Measurements from ENCODE around the gene SREK1. TPM values are rescaled to one million over a fixed set of nuclear protein-coding genes. Genes with fewer than 3 reads are reported as not detected.
A peak's percentile ranks its signal among the peaks of the same experiment; 100 is the strongest.

SREK1 gene
- total and polyA plus RNA-seq, 4 donors: 71.3 to 139 (median 105) TPM

DNA sequence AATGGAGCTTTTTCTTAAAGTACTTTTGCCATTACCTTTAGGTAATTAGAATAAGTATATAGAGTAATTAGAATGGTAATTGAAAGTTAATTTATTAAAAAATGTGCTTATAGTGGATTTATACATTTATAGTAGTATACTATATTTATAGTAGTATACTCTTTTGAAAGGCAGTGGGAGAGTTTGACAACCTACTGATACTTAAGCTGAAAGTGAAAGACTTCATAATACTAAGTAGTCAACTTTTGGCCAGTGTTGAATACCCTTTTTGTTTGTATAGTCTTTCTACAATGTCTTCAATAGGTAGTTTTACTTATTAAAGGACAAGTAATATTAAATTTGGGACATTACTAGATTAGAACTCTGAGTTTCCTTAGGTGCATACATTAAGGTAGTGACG lies 12.9 kb downstream of the SREK1 start:
- no peaks in the 10 kb centered on the region for H3K27me3 ChIP-seq (ENCODE audit: control insufficient read depth, insufficient read depth, low read length)
- no peak overlapping the region for H3K4me3 ChIP-seq (ENCODE audit: low read depth, low read length)
- H3K9me3 ChIP-seq (ENCODE audit: control insufficient read depth, insufficient read depth, low read length): no peaks in the 10 kb centered on the region
- peaks cover 4% of the 10 kb centered on the region for H3K36me3 ChIP-seq (ENCODE audit: control insufficient read depth, insufficient read depth, low read length)
- DNase-seq (ENCODE audit: low read depth in 4 of 6, low spot score in 6 of 6): no peak
- no peak overlapping the region for H3K27ac ChIP-seq (ENCODE audit: low read depth, low read length)
- H3K4me1 ChIP-seq (ENCODE audit: control insufficient read depth, insufficient read depth, low read length): no peaks in the 10 kb centered on the region
- no CpG with 5 or more reads among the region's 1 CpG for WGBS (ENCODE audit: insufficient coverage)

DNA sequence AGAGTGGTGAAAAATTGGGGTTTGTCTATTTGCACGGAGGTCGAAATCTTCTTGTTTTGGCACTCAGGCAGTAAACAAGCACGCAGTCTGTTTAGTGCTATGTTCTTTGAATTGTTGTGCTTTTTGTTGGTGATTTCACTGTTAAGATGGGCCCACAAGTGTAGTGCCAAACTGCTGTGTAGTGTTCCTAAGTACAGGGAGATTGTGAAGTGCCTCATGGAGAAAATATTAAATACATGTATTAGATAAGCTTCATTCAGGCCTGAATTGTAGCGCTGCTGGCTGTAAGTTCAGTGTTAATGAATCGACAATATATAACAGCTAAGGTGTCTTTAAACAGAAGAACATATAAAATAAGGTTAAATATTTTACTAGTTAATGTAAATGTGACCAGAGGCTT lies 17.3 kb downstream of the SREK1 start:
- Histone ChIP-seq H3K27me3 (ENCODE audit: control insufficient read depth, insufficient read depth, low read length) (no peaks in the 10 kb centered on the region), H3K27ac (ENCODE audit: low read depth, low read length) (no peak overlapping the region), H3K9me3 (ENCODE audit: control insufficient read depth, insufficient read depth, low read length) (no peaks in the 10 kb centered on the region), H3K36me3 (ENCODE audit: control insufficient read depth, insufficient read depth, low read length) (peaks cover 9% of the 10 kb centered on the region), H3K4me1 (ENCODE audit: control insufficient read depth, insufficient read depth, low read length) (no peaks in the 10 kb centered on the region), H3K4me3 (ENCODE audit: low read depth, low read length) (no peak overlapping the region)
- no peak for DNase-seq (ENCODE audit: low read depth in 4 of 6, low spot score in 6 of 6)
- WGBS (ENCODE audit: insufficient coverage): 97% methylated on average over 3 of the region's 5 CpGs

DNA sequence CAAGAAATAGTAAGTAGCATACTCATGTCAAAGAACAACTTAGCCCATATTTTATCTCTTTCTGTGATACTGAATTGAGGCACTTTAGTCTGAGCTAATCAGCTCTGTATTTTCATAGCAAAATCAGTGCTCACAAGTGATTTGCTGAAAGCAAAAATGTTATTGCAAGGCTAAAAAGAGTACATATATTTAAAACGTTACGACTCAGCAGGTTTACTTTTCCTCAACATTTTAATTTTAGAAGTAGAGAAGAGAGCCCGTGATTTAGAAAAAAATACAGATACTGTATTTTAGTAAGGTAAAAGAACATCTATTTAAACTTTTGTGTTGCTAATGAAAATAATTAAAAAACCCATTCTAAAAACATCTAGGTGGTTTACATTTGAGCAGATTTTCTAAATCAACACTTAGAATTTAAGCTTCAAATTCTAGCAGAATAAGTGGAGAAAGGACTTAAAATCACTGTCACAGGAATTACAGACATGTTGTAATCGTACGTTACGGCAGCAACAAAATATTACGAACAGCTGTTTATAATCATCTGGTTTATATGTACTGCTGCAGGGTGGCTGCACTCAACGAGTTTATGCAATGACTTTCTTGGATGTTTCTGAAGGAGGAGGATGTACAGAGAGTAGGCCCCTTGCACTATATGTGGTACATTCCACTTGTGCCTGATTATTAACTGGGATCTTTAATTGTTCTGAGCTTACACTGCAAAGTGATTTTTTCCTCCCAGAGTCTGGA lies 20.1 kb downstream of the SREK1 start:
- no peaks in the 10 kb centered on the region for H3K27me3 ChIP-seq (ENCODE audit: control insufficient read depth, insufficient read depth, low read length)
- no peaks in the 10 kb centered on the region for H3K4me1 ChIP-seq (ENCODE audit: control insufficient read depth, insufficient read depth, low read length)
- WGBS (ENCODE audit: insufficient coverage): 73% methylated on average over 3 of the region's 8 CpGs
- no peaks in the 10 kb centered on the region for H3K9me3 ChIP-seq (ENCODE audit: control insufficient read depth, insufficient read depth, low read length)
- H3K27ac ChIP-seq (ENCODE audit: low read depth, low read length): no peak overlapping the region
- peaks cover 15% of the 10 kb centered on the region for H3K36me3 ChIP-seq (ENCODE audit: control insufficient read depth, insufficient read depth, low read length)
- no peak for DNase-seq (ENCODE audit: low read depth in 4 of 6, low spot score in 6 of 6)
- H3K4me3 ChIP-seq (ENCODE audit: low read depth, low read length): no peak overlapping the region

DNA sequence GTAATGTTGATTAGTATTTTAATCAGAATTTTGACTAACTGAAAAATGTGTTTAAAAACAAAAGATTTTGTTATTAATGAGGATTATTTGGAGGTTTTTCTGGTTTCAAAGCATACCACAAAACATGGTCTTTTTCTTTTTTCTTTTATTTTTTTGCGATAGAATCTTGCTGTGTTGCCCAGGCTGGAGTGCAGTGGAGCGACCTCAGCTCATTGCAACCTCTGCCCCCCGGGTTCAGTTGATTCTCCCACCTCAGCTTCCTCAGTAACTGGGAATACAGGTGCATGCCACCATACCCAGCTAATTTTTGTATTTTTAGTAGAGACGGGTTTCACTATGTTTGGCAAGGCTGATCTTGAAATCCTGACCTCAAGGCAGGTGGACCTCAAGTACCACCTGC lies 24.1 kb downstream of the SREK1 start:
- Histone ChIP-seq H3K36me3 (ENCODE audit: control insufficient read depth, insufficient read depth, low read length) (peaks cover 19% of the 10 kb centered on the region), H3K9me3 (ENCODE audit: control insufficient read depth, insufficient read depth, low read length) (no peaks in the 10 kb centered on the region), H3K27ac (ENCODE audit: low read depth, low read length) (no peak overlapping the region), H3K4me3 (ENCODE audit: low read depth, low read length) (no peak overlapping the region), H3K4me1 (ENCODE audit: control insufficient read depth, insufficient read depth, low read length) (no peaks in the 10 kb centered on the region), H3K27me3 (ENCODE audit: control insufficient read depth, insufficient read depth, low read length) (no peaks in the 10 kb centered on the region)
- DNase-seq (ENCODE audit: low read depth in 4 of 6, low spot score in 6 of 6): no peak
- WGBS (ENCODE audit: insufficient coverage): 100% methylated on average over 2 of the region's 4 CpGs

GRCh38 chr5:66169534-66169933 lies 25.4 kb downstream of the SREK1 start:
- H3K4me3 ChIP-seq (ENCODE audit: low read depth, low read length): no peak overlapping the region
- H3K9me3 ChIP-seq (ENCODE audit: control insufficient read depth, insufficient read depth, low read length): no peaks in the 10 kb centered on the region
- DNase-seq (ENCODE audit: low read depth in 4 of 6, low spot score in 6 of 6): no peak
- H3K36me3 ChIP-seq (ENCODE audit: control insufficient read depth, insufficient read depth, low read length): peaks cover 17% of the 10 kb centered on the region
- no peak overlapping the region for H3K27ac ChIP-seq (ENCODE audit: low read depth, low read length)
- no peaks in the 10 kb centered on the region for H3K4me1 ChIP-seq (ENCODE audit: control insufficient read depth, insufficient read depth, low read length)
- H3K27me3 ChIP-seq (ENCODE audit: control insufficient read depth, insufficient read depth, low read length): no peaks in the 10 kb centered on the region
- WGBS (ENCODE audit: insufficient coverage): no CpG with 5 or more reads among the region's 4 CpGs

DNA sequence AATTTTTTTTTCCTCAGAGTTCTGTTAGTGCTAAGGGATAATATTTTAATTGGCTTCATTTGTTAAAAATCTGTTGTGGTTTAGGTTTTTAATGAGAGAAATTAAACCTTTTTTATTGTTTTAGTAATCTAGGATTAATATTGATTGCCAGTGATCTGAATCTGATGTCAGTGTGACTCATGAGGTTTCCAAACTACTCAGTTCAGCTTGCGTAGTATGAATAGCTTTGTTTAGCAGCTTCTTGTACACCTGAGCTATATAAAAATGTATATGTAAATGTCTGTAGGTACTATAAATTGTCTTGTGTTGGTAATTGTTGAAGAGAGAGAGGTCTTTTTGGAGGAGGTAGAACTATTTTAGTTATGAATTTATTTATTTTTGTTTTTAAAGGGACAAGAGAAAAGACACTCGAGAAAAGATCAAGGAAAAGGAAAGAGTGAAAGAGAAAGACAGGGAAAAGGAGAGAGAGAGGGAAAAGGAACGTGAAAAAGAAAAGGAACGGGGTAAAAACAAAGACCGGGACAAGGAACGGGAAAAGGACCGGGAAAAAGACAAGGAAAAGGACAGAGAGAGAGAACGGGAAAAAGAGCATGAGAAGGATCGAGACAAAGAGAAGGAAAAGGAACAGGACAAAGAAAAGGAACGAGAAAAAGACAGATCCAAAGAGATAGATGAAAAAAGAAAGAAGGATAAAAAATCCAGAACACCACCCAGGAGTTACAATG lies 26.3 kb downstream of the SREK1 start:
- no peak overlapping the region for H3K27ac ChIP-seq (ENCODE audit: low read depth, low read length)
- WGBS (ENCODE audit: insufficient coverage): 92% methylated on average over 8 of the region's 10 CpGs
- H3K36me3 ChIP-seq (ENCODE audit: control insufficient read depth, insufficient read depth, low read length): peaks cover 16% of the 10 kb centered on the region

GRCh38 chr5:66171349-66172344 lies 27.5 kb downstream of the SREK1 start:
- Histone ChIP-seq H3K36me3 (ENCODE audit: control insufficient read depth, insufficient read depth, low read length) (peaks cover 12% of the 10 kb centered on the region), H3K27ac (ENCODE audit: low read depth, low read length) (no peak overlapping the region), H3K4me3 (ENCODE audit: low read depth, low read length) (no peak overlapping the region), H3K4me1 (ENCODE audit: control insufficient read depth, insufficient read depth, low read length) (no peaks in the 10 kb centered on the region), H3K27me3 (ENCODE audit: control insufficient read depth, insufficient read depth, low read length) (no peaks in the 10 kb centered on the region), H3K9me3 (ENCODE audit: control insufficient read depth, insufficient read depth, low read length) (no peaks in the 10 kb centered on the region)
- DNase-seq (ENCODE audit: low read depth in 4 of 6, low spot score in 6 of 6): peak in 5 of 6 donors; percentile 12 to 85 (median 36)
- WGBS (ENCODE audit: insufficient coverage): no CpG with 5 or more reads among the region's 6 CpGs

More for the DNA sequence above, 26.3 kb downstream of the SREK1 start:
- Histone ChIP-seq H3K9me3 (ENCODE audit: control insufficient read depth, insufficient read depth, low read length) (no peaks in the 10 kb centered on the region), H3K4me1 (ENCODE audit: control insufficient read depth, insufficient read depth, low read length) (no peaks in the 10 kb centered on the region), H3K27me3 (ENCODE audit: control insufficient read depth, insufficient read depth, low read length) (no peaks in the 10 kb centered on the region), H3K4me3 (ENCODE audit: low read depth, low read length) (no peak overlapping the region)
- no peak for DNase-seq (ENCODE audit: low read depth in 4 of 6, low spot score in 6 of 6)

DNA sequence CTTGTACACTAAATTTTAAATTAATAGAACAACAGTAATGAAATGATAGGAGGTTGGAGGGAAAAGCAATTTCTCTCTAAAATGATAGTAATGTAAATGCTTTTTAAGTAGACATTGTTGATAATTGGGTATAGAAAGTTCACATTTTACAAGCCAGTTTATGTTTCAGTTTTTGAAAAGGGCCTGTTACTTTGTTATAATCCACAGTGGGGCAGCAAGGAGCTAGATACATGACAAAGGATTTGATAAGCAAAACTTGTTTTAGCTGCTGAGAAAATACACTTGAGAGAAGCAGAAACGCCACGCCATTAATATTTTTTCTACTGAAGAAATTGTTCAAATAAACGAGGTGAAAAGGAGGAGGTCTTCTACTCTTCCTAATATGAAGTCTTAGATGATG lies 30.2 kb downstream of the SREK1 start:
- Histone ChIP-seq H3K36me3 (ENCODE audit: control insufficient read depth, insufficient read depth, low read length) (peaks cover 10% of the 10 kb centered on the region), H3K27me3 (ENCODE audit: control insufficient read depth, insufficient read depth, low read length) (no peaks in the 10 kb centered on the region), H3K9me3 (ENCODE audit: control insufficient read depth, insufficient read depth, low read length) (no peaks in the 10 kb centered on the region), H3K4me1 (ENCODE audit: control insufficient read depth, insufficient read depth, low read length) (no peaks in the 10 kb centered on the region), H3K4me3 (ENCODE audit: low read depth, low read length) (no peak overlapping the region), H3K27ac (ENCODE audit: low read depth, low read length) (no peak overlapping the region)
- DNase-seq (ENCODE audit: low read depth in 4 of 6, low spot score in 6 of 6): peak in 2 of 6 donors; percentile 42 to 64
- no CpG with 5 or more reads among the region's 3 CpGs for WGBS (ENCODE audit: insufficient coverage)

- no peak overlapping the region for H3K4me3 ChIP-seq (ENCODE audit: low read depth, low read length)
- no peak overlapping the region for H3K27ac ChIP-seq (ENCODE audit: low read depth, low read length)
- WGBS (ENCODE audit: insufficient coverage): no CpG with 5 or more reads among the region's 1 CpG
- peaks cover 2% of the 10 kb centered on the region for H3K36me3 ChIP-seq (ENCODE audit: control insufficient read depth, insufficient read depth, low read length)
- H3K4me1 ChIP-seq (ENCODE audit: control insufficient read depth, insufficient read depth, low read length): no peaks in the 10 kb centered on the region
- no peaks in the 10 kb centered on the region for H3K27me3 ChIP-seq (ENCODE audit: control insufficient read depth, insufficient read depth, low read length)
- DNase-seq (ENCODE audit: low read depth in 4 of 6, low spot score in 6 of 6): no peak
- H3K9me3 ChIP-seq (ENCODE audit: control insufficient read depth, insufficient read depth, low read length): no peaks in the 10 kb centered on the region
Observed at GRCh38 chr5:66178799-66179198, 34.7 kb downstream of the SREK1 start.

Measured in spinal cord (tissue), 10 donors.